Astrocyte (in vitro differentiated cells and primary cell): ENCODE results near the gene UPF3A. TPM values are rescaled to one million over a fixed set of nuclear protein-coding genes. Genes with fewer than 3 reads are reported as not detected.
A peak's percentile ranks its signal among the peaks of the same experiment; 100 is the strongest.

Experiments
- DNase-seq: peaks from one replicate; pipeline ENCODE4 v3.0.0-alpha.2; 2010; ENCODE audit warnings: low read depth
- FAIRE-seq: peaks from 2 replicates; lab custom pipeline; 2011; peaks lifted over from hg19 to GRCh38; lab: Jason Lieb, UNC
- H2AFZ ChIP-seq: 2 replicates; pipeline ENCODE4 v1.6.0; 2012; ENCODE audit warnings: low read depth, low read length, inconsistent platforms
- H3K27ac ChIP-seq: 2 replicates; pipeline ENCODE4 v1.5.1; 2011; ENCODE audit warnings: low read depth, low read length, inconsistent platforms
- H3K27me3 ChIP-seq: 2 replicates; pipeline ENCODE4 v1.6.0; 2011; ENCODE audit warnings: low read length, inconsistent platforms; ENCODE audit not compliant: insufficient read depth
- H3K36me3 ChIP-seq: 2 replicates; pipeline ENCODE4 v1.5.1; 2011; ENCODE audit warnings: low read length, inconsistent platforms; ENCODE audit not compliant: insufficient read depth
- H3K4me1 ChIP-seq: 2 replicates; pipeline ENCODE4 v1.5.1; 2011; ENCODE audit warnings: low read length, inconsistent platforms; ENCODE audit not compliant: insufficient read depth
- H3K4me2 ChIP-seq: 2 replicates; pipeline ENCODE4 v1.6.0; 2012; ENCODE audit warnings: low read length, inconsistent platforms
- H3K4me3 ChIP-seq: 2 replicates; pipeline ENCODE4 v1.5.1; 2011; ENCODE audit warnings: low read depth, mild to moderate bottlenecking, low read length, inconsistent platforms; ENCODE audit not compliant: insufficient read depth
- H3K79me2 ChIP-seq: 2 replicates; pipeline ENCODE4 v1.6.0; 2012; ENCODE audit warnings: mild to moderate bottlenecking, low read length, inconsistent platforms; ENCODE audit not compliant: insufficient read depth
- H3K9ac ChIP-seq: 2 replicates; pipeline ENCODE4 v1.6.0; 2012; ENCODE audit warnings: mild to moderate bottlenecking, low read length, inconsistent platforms
- H3K9me3 ChIP-seq: 2 replicates; pipeline ENCODE4 v1.5.1; 2012; ENCODE audit warnings: low read depth, mild to moderate bottlenecking, low read length, inconsistent platforms; ENCODE audit not compliant: insufficient read depth
- H4K20me1 ChIP-seq: 2 replicates; pipeline ENCODE4 v1.6.0; 2012; ENCODE audit warnings: low read length, inconsistent platforms; ENCODE audit not compliant: insufficient read depth
- H3K27ac Mint-ChIP-seq: one replicate; pipeline ENCODE4 v1.8.0; 2021; ENCODE audit warnings: mild to moderate bottlenecking, mixed read lengths; ENCODE audit not compliant: unreplicated experiment
- H3K27me3 Mint-ChIP-seq: one replicate; pipeline ENCODE4 v1.8.0; 2021; ENCODE audit warnings: low read depth, mixed read lengths; ENCODE audit not compliant: unreplicated experiment
- H3K36me3 Mint-ChIP-seq: one replicate; pipeline ENCODE4 v1.8.0; 2021; ENCODE audit warnings: low read depth, mixed read lengths; ENCODE audit not compliant: unreplicated experiment
- H3K4me1 Mint-ChIP-seq: one replicate; pipeline ENCODE4 v1.8.0; 2021; ENCODE audit warnings: low read depth, mixed read lengths; ENCODE audit not compliant: unreplicated experiment
- H3K4me3 Mint-ChIP-seq: one replicate; pipeline ENCODE4 v1.8.0; 2021; ENCODE audit warnings: mild to moderate bottlenecking, moderate library complexity, mixed read lengths; ENCODE audit not compliant: unreplicated experiment
- H3K9me3 Mint-ChIP-seq: one replicate; pipeline ENCODE4 v1.8.0; 2021; ENCODE audit warnings: mild to moderate bottlenecking, mixed read lengths; ENCODE audit not compliant: unreplicated experiment
- CTCF ChIP-seq: IDR thresholded peaks from 2 replicates; pipeline ENCODE4 v1.5.1; 2011; ENCODE audit warnings: low read depth, mild to moderate bottlenecking, inconsistent platforms, low read length, moderate library complexity; ENCODE audit not compliant: insufficient read depth
- EZH2 ChIP-seq: IDR thresholded peaks from 2 replicates; pipeline ENCODE4 v1.6.1; 2012; ENCODE audit warnings: mild to moderate bottlenecking, low read length, inconsistent platforms; ENCODE audit not compliant: insufficient read depth
- total RNA-seq: library from RNA; stranded (reverse); gene quantifications from 2 replicates; pipeline ENCODE4 v1.2.1, GENCODE V29; 2021

Gene UPF3A
- total RNA-seq, 1 donor from 2014 or later = 44.8 TPM

- Mint-ChIP-seq H3K36me3 (peaks cover 12% of the 10 kb centered on the region), H3K4me1 (peaks cover 14% of the 10 kb centered on the region), H3K9me3 (no peaks in the 10 kb centered on the region), H3K27ac (no peak overlapping the region), H3K4me3 (no peak overlapping the region), H3K27me3 (no peaks in the 10 kb centered on the region)
- Histone ChIP-seq H3K4me3 (no peak overlapping the region), H3K4me1 (peaks cover 13% of the 10 kb centered on the region), H2AFZ (no peak overlapping the region), H3K9ac (no peak overlapping the region), H3K79me2 (peaks cover 15% of the 10 kb centered on the region), H3K36me3 (peaks cover 9% of the 10 kb centered on the region), H3K9me3 (no peaks in the 10 kb centered on the region), H3K27me3 (no peaks in the 10 kb centered on the region), H3K4me2 (no peak overlapping the region), H4K20me1 (peaks cover 14% of the 10 kb centered on the region), H3K27ac (no peak overlapping the region)
- DNase-seq (no peak), FAIRE-seq (no peak)
- TF ChIP-seq CTCF (no peak), EZH2 (no peak)
Observed at GRCh38 chr13:114310956-114311355, 29.6 kb downstream of the UPF3A start.

- Histone ChIP-seq H4K20me1 (peaks cover 16% of the 10 kb centered on the region), H3K27ac (no peak overlapping the region), H3K79me2 (peaks cover 20% of the 10 kb centered on the region), H3K27me3 (no peaks in the 10 kb centered on the region), H3K4me3 (no peak overlapping the region), H3K4me1 (peaks cover 13% of the 10 kb centered on the region), H3K9ac (no peak overlapping the region), H3K36me3 (peaks cover 8% of the 10 kb centered on the region), H3K4me2 (no peak overlapping the region), H3K9me3 (no peaks in the 10 kb centered on the region), H2AFZ (no peak overlapping the region)
- TF ChIP-seq CTCF = no peak
- no peak for TF ChIP-seq EZH2
- no peak overlapping the region for H3K4me3 Mint-ChIP-seq
- DNase-seq = no peak
- H3K4me1 Mint-ChIP-seq = peaks cover 14% of the 10 kb centered on the region
- H3K27me3 Mint-ChIP-seq = no peaks in the 10 kb centered on the region
- peaks cover 10% of the 10 kb centered on the region for H3K36me3 Mint-ChIP-seq
- no peak for FAIRE-seq
- no peak overlapping the region for H3K27ac Mint-ChIP-seq
- no peaks in the 10 kb centered on the region for H3K9me3 Mint-ChIP-seq
Observed at GRCh38 chr13:114311387-114311786, 30.0 kb downstream of the UPF3A start.

GRCh38 chr13:114311908-114312307 lies 30.5 kb downstream of the UPF3A start:
- peaks cover 13% of the 10 kb centered on the region for H3K4me1 ChIP-seq
- peaks cover 16% of the 10 kb centered on the region for H4K20me1 ChIP-seq
- no peak overlapping the region for H3K4me3 Mint-ChIP-seq
- H3K4me2 ChIP-seq = no peak overlapping the region
- H3K9ac ChIP-seq = no peak overlapping the region
- H3K36me3 ChIP-seq = peaks cover 2% of the 10 kb centered on the region
- no peaks in the 10 kb centered on the region for H3K9me3 ChIP-seq
- no peak for DNase-seq
- H3K27ac Mint-ChIP-seq = no peak overlapping the region
- no peak overlapping the region for H3K4me3 ChIP-seq
- H3K36me3 Mint-ChIP-seq = peaks cover 5% of the 10 kb centered on the region
- no peaks in the 10 kb centered on the region for H3K27me3 Mint-ChIP-seq
- peaks cover 25% of the 10 kb centered on the region for H3K79me2 ChIP-seq
- peak; percentile 41 for FAIRE-seq
- no peaks in the 10 kb centered on the region for H3K27me3 ChIP-seq
- peaks cover 14% of the 10 kb centered on the region for H3K4me1 Mint-ChIP-seq
- H3K9me3 Mint-ChIP-seq = no peaks in the 10 kb centered on the region
- H2AFZ ChIP-seq = no peak overlapping the region
- H3K27ac ChIP-seq = no peak overlapping the region
- TF ChIP-seq CTCF (no peak), EZH2 (no peak)
